ENCODE data around the gene NEK5.

Gene NEK5

GRCh38 chr13:52006523-52007245 is 122.2 kb downstream of the NEK5 start:
- no peak for DNase-seq

DNA sequence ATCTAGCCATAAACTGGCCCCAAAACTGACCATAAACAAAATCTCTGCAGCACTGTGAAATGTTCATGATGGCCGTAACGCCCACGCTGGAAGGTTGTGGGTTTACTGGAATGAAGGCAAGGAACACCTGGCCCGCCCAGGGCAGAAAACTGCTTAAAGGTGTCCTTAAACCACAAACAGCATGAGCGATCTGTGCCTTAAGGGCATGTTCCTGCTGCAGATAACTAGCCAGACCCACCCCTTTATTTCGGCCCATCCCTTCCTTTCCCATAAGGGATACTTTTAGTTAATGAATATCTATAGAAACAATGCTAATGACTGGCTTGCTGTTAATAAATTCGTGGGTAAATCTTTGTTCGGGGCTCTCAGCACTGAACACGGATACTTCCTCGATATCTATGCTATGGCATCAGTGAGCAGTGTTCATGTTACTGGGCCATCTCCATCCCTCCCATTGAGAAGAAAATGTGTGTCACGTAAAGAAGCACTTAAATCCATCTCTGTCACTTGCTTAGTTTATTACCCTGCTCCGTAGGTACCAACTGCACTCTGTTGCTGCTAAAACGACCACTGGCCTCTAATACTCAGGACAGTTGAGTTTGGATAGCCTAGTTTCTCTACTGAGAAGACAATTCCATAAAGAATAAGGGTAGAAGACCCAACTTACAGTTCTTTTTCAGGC is 122.9 kb downstream of the NEK5 start:
- no peak for DNase-seq

- DNase-seq, result no peak
Observed at GRCh38 chr13:52004511-52005170, 124.2 kb downstream of the NEK5 start.

DNA sequence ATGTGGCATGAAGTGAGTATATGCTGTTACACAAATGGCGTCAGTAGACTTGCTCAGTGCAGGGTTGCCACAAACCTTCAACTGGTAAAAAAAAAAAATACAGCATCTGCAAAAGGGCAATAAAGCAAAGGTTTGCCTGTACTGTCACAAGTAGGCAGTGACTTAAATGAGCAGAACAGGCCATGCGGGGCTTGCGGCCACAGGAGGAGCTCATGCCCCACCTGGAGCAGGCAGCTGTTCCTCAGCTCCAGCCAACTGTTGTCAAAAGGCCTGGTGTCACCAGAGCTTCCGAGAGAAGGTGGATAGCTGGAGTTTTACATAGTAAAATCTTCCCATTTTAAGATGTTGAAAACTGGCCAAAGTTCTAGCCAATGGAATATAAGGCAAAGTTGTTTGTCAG is 125.3 kb downstream of the NEK5 start:
- no peak for DNase-seq

- DNase-seq, result no peak
Observed at GRCh38 chr13:52002361-52002760, 126.5 kb downstream of the NEK5 start.

GRCh38 chr13:52001120-52001731 is 127.6 kb downstream of the NEK5 start:
- DNase-seq, result peak; percentile 39

GRCh38 chr13:51999921-52000320 is 129.0 kb downstream of the NEK5 start:
- DNase-seq, result no peak

DNA sequence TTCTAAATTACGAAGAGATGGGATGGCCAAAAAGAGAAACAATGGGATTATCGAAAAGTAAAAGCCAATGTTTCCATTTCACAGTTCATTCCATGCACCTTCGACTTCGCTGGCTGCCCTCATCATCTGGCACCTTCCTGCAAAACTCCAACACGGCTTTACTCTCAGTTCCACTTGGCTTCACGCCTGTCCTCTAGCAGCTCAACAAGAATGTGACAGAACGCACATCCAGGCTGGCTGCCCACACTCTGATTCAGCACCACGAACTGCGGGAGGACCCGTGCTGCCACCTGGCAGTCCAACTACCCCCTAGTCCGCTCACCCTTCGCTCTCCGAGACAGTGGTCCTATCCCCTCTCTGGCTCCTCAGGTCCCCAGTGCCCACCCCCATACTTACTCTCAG is 129.4 kb downstream of the NEK5 start:
- DNase-seq, result no peak

DNA sequence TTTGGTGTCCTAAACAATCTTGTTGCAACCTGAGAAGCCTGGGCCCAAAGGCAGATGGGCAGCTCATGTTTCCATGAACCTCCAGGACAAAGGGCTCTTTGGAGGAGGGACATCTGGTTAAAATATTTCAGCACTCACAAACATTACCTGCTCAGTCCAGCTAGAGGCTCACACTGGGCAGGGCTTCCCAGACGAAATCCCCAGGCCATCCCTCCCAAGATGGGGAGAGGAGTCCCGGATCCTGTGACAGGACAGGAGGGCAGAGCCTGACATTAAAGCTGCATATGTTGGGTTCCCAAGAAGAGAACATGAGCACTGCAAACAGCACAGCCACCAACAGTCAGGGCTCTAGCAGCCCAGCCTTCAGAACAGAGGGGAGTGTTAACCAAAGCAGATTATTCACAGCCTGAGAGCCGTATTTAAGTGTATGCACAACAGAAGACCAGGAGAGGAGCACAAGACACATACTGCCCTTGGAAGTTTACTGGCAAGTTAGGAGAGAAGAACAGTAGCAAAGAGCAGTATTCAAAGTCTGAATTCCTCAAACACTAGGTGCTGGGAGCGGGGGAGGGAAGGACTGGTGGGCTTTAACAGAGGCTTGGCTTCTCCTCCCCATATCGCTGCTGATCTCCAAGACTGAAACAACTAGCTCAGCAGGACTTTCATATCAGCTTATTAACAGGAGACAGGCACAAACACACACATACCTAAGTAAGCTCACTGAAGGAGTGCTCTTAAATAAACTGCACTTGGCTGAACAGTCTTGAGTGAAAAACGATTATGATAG is 130.0 kb downstream of the NEK5 start:
- no peak for DNase-seq

- no peak for DNase-seq
Observed at GRCh38 chr13:51997641-51998330, 131.1 kb downstream of the NEK5 start.

GRCh38 chr13:51997186-51997585 is 131.7 kb downstream of the NEK5 start:
- DNase-seq, result no peak

GRCh38 chr13:51996641-51997040 is 132.2 kb downstream of the NEK5 start:
- no peak for DNase-seq

DNA sequence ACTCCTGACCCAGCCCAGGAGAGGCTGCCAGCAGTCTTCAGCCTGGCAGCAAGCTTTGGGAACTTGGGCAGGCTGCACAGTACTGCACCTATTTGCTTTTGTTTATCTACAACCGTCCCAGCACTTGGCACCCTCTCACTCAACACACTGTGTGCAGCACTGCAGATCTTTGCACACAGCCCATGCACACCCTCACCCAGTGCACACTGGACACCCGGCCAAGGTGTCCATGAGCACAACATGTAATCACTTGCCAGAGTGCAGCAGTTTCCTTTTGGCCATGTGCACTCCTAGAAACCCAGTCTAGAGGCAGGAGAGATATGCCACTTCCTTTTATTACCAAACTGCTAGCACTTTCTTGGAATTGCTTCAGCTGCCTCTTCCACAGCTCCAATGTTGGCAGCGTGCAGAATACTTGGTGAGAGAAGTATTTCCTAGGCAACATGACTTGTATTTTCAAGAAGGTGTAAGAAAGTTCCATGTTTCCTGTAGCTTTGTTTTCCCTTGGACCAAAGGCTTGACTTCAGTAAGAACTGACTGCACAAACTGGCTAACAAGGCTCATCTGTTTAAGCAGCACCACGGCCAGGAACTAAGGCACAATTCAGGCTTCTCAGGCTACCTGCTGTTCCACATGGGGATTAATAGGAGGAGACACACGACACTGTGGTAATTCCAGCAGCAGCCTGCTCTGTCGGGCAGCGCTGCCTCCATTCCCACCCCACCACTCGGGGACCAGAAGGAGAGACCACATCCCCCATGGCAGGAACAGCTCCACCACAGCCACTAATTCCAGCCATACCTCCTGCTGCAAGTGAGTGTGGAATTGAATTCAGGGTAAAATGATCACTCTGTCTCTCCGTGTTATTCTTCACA is 133.0 kb downstream of the NEK5 start:
- DNase-seq, result no peak

DNA sequence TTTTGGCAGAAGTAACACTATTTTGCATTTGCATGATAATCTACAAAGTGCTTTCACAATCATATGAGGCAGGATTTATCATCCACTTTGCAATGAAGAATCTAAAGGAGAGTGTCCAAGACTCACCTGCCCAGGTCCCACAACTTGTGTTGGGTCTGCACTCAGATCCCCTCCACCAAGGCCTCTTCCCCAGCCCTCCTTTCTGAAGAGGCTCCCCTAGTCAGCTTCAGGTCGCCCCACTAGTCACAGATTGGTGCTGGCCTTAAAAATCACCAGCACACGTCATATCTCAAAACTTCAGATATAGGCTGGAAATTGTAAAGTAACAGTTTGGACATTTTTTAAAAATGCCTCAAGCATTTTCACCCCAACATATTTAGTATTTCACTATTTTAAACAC is 135.2 kb downstream of the NEK5 start:
- no peak for DNase-seq

- no peak for DNase-seq
Observed at GRCh38 chr13:51988988-51989618, 139.8 kb downstream of the NEK5 start.
